A549 (cell line): Measurements from ENCODE around the gene IHH.

Experiments
- CEBPB ChIP-seq, 2 experiments: fragments of >200 bp in 1 of 2; sonication (Bioruptor Twin) in 1 of 2; formaldehyde crosslinking in 1 of 2; IDR thresholded peaks; 2 replicates each; pipeline ENCODE4 v1.6.1; 2012 to 2016
- CHD2 ChIP-seq: fragments of 150-350 bp; IDR thresholded peaks from 2 replicates; pipeline ENCODE4 v1.6.1; 2014; ENCODE audit warnings: low read length; ENCODE audit not compliant: partially characterized antibody
- EHMT2 ChIP-seq: fragments of 200-600 bp; sonication (generic); IDR thresholded peaks from 2 replicates; pipeline ENCODE4 v1.6.1; 2016; ENCODE audit warnings: antibody characterized with exemption, low read depth, mild to moderate bottlenecking, moderate library complexity
- NFE2L2 ChIP-seq: fragments of 150-350 bp; conservative IDR thresholded peaks from 2 replicates; pipeline ENCODE4 v1.6.1; 2014; ENCODE audit warnings: low read length
- POLR2A ChIP-seq: IDR thresholded peaks from 2 replicates; pipeline ENCODE4 v1.6.1; 2012; ENCODE audit warnings: mild to moderate bottlenecking, low read length
- USF2 ChIP-seq: fragments of 450-650 bp; IDR thresholded peaks from 2 replicates; pipeline ENCODE4 v1.6.1; 2014; ENCODE audit warnings: antibody characterized with exemption
- ZNF302 ChIP-seq: fragments of 250-450 bp; sonication (Bioruptor Pico); IDR thresholded peaks from 2 replicates; pipeline ENCODE4 v1.9.0; 2021; ENCODE audit warnings: inconsistent platforms, mild to moderate bottlenecking, moderate library complexity
- TF ChIP-seq, protein P1 (sequence below): fragments of >200 bp; sonication (Bioruptor Twin); formaldehyde crosslinking; IDR thresholded peaks from 3 replicates; pipeline ENCODE4 v1.5.1; 2016

- TF ChIP-seq, protein P1, sequence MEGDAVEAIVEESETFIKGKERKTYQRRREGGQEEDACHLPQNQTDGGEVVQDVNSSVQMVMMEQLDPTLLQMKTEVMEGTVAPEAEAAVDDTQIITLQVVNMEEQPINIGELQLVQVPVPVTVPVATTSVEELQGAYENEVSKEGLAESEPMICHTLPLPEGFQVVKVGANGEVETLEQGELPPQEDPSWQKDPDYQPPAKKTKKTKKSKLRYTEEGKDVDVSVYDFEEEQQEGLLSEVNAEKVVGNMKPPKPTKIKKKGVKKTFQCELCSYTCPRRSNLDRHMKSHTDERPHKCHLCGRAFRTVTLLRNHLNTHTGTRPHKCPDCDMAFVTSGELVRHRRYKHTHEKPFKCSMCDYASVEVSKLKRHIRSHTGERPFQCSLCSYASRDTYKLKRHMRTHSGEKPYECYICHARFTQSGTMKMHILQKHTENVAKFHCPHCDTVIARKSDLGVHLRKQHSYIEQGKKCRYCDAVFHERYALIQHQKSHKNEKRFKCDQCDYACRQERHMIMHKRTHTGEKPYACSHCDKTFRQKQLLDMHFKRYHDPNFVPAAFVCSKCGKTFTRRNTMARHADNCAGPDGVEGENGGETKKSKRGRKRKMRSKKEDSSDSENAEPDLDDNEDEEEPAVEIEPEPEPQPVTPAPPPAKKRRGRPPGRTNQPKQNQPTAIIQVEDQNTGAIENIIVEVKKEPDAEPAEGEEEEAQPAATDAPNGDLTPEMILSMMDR = no peak
- TF ChIP-seq CEBPB (IDR thresholded peaks at IDR 0.05) (no peak), ZNF302 (CRISPR knock-in tag) (no peak), NFE2L2 (no peak), POLR2A (no peak), CHD2 (no peak), EHMT2 (no peak), USF2 (no peak)
These were observed at the start of gene IHH for GRCh38 chr2:219060821-219061791.
